ENCODE measurements around the gene ST6GAL2. TPM values are rescaled to one million over a fixed set of nuclear protein-coding genes. Genes with fewer than 3 reads are reported as not detected.

The ST6GAL2 gene
- total and polyA plus RNA-seq, 2 experiments from 2014 or later = 13.4 to 25.7 TPM

DNA sequence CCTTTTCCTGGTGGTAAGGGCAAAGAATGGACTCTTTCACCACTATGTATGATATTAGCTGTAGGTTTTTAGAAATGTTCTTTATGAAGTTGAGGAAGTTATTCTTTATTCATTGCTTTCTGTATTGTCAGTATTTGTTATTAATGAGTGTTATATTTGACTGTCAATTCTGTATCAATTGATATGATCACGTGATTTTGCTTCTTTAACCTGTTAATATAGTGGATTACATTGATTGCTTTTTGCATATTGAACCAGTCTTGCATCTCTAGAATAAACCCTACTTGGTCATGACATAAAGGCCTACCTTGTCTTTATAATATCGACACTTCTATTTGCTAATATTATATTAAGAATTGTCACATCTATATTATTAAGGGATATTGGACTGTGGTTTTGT lies 18.3 kb upstream of the ST6GAL2 start (continued):
- TF ChIP-seq, protein P1, sequence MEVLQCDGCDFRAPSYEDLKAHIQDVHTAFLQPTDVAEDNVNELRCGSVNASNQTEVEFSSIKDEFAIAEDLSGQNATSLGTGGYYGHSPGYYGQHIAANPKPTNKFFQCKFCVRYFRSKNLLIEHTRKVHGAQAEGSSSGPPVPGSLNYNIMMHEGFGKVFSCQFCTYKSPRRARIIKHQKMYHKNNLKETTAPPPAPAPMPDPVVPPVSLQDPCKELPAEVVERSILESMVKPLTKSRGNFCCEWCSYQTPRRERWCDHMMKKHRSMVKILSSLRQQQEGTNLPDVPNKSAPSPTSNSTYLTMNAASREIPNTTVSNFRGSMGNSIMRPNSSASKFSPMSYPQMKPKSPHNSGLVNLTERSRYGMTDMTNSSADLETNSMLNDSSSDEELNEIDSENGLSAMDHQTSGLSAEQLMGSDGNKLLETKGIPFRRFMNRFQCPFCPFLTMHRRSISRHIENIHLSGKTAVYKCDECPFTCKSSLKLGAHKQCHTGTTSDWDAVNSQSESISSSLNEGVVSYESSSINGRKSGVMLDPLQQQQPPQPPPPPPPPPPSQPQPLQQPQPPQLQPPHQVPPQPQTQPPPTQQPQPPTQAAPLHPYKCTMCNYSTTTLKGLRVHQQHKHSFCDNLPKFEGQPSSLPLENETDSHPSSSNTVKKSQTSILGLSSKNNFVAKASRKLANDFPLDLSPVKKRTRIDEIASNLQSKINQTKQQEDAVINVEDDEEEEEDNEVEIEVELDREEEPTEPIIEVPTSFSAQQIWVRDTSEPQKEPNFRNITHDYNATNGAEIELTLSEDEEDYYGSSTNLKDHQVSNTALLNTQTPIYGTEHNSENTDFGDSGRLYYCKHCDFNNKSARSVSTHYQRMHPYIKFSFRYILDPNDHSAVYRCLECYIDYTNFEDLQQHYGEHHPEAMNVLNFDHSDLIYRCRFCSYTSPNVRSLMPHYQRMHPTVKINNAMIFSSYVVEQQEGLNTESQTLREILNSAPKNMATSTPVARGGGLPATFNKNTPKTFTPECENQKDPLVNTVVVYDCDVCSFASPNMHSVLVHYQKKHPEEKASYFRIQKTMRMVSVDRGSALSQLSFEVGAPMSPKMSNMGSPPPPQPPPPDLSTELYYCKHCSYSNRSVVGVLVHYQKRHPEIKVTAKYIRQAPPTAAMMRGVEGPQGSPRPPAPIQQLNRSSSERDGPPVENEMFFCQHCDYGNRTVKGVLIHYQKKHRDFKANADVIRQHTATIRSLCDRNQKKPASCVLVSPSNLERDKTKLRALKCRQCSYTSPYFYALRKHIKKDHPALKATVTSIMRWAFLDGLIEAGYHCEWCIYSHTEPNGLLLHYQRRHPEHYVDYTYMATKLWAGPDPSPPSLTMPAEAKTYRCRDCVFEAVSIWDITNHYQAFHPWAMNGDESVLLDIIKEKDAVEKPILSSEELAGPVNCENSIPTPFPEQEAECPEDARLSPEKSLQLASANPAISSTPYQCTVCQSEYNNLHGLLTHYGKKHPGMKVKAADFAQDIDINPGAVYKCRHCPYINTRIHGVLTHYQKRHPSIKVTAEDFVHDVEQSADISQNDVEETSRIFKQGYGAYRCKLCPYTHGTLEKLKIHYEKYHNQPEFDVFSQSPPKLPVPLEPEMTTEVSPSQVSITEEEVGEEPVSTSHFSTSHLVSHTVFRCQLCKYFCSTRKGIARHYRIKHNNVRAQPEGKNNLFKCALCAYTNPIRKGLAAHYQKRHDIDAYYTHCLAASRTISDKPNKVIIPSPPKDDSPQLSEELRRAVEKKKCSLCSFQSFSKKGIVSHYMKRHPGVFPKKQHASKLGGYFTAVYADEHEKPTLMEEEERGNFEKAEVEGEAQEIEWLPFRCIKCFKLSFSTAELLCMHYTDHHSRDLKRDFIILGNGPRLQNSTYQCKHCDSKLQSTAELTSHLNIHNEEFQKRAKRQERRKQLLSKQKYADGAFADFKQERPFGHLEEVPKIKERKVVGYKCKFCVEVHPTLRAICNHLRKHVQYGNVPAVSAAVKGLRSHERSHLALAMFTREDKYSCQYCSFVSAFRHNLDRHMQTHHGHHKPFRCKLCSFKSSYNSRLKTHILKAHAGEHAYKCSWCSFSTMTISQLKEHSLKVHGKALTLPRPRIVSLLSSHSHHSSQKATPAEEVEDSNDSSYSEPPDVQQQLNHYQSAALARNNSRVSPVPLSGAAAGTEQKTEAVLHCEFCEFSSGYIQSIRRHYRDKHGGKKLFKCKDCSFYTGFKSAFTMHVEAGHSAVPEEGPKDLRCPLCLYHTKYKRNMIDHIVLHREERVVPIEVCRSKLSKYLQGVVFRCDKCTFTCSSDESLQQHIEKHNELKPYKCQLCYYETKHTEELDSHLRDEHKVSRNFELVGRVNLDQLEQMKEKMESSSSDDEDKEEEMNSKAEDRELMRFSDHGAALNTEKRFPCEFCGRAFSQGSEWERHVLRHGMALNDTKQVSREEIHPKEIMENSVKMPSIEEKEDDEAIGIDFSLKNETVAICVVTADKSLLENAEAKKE (CRISPR knock-in tag; IDR thresholded peaks at IDR 0.05) = no peak
- TF ChIP-seq, protein P2, sequence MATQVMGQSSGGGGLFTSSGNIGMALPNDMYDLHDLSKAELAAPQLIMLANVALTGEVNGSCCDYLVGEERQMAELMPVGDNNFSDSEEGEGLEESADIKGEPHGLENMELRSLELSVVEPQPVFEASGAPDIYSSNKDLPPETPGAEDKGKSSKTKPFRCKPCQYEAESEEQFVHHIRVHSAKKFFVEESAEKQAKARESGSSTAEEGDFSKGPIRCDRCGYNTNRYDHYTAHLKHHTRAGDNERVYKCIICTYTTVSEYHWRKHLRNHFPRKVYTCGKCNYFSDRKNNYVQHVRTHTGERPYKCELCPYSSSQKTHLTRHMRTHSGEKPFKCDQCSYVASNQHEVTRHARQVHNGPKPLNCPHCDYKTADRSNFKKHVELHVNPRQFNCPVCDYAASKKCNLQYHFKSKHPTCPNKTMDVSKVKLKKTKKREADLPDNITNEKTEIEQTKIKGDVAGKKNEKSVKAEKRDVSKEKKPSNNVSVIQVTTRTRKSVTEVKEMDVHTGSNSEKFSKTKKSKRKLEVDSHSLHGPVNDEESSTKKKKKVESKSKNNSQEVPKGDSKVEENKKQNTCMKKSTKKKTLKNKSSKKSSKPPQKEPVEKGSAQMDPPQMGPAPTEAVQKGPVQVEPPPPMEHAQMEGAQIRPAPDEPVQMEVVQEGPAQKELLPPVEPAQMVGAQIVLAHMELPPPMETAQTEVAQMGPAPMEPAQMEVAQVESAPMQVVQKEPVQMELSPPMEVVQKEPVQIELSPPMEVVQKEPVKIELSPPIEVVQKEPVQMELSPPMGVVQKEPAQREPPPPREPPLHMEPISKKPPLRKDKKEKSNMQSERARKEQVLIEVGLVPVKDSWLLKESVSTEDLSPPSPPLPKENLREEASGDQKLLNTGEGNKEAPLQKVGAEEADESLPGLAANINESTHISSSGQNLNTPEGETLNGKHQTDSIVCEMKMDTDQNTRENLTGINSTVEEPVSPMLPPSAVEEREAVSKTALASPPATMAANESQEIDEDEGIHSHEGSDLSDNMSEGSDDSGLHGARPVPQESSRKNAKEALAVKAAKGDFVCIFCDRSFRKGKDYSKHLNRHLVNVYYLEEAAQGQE (IDR thresholded peaks at IDR 0.05; ENCODE audit: unreplicated experiment) = no peak
- TF ChIP-seq POLR2AphosphoS5 (IDR thresholded peaks at IDR 0.05; ENCODE audit: low read depth) (no peak), ZNF331 (CRISPR knock-in tag; IDR thresholded peaks at IDR 0.05; ENCODE audit: low read depth) (no peak)

DNA sequence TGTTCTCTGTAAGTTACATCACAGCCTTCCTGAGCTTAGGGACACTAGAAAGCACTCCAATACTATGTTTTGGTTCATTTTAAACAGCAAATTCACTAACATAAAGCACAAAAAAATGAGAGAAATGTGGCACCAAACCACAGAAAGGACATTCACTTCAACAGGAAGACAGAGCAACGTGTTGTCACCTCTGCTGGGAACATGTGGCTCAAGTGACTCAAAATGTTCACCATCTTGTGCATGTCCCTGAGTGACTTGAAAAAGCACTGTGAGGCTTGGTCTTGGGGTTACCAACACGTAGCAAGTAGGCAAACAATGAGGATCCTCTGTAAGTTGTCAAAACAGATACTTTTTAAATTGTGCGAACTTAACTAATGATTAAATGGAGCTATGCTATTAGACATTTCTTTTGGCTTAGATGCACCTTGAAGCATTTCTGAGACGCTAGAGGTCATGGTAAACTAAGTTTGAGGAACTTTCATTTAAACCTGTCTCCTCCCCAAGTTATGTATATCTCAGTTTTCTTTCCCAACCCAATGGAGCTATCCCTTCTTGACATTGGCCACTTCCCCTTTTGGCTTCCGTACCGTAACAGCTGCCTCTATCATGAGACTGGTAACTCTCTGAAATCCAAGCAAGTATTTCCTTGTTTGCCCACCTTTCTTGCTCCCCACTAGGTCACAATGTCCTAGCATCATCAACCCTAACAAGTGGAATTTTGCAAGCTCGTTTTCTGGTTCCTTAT lies 14.0 kb upstream of the ST6GAL2 start:
- Mint-ChIP-seq H3K36me3 (ENCODE audit: low read depth) (no peaks in the 10 kb centered on the region), H3K9me3 (peaks cover 4% of the 10 kb centered on the region), H3K4me1 (no peaks in the 10 kb centered on the region; the same call in 2 of the 3 replicates), H3K4me3 (no peak overlapping the region), H3K27ac (no peak overlapping the region), H3K27me3 (ENCODE audit: insufficient read depth, low read depth, poor library complexity) (peaks cover 1% of the 10 kb centered on the region)
- Histone ChIP-seq H3K36me3 (ENCODE audit: insufficient read depth) (0 out of 2 replicates have a peak, but pooled peaks cover 4% of the 10 kb centered on the region), H3K4me1 (ENCODE audit: insufficient read depth) (no peaks in the 10 kb centered on the region), H3K79me2 (replicated peaks; ENCODE audit: insufficient read depth) (no peaks in the 10 kb centered on the region), H2AFZ (no peak overlapping the region), H3K4me2 (no peak overlapping the region), H3F3A (replicated peaks; ENCODE audit: low read depth) (no peaks in the 10 kb centered on the region), H3K9me2 (ENCODE audit: insufficient read depth) (no peaks in the 10 kb centered on the region), H4K20me1 (replicated peaks; ENCODE audit: insufficient read depth) (no peaks in the 10 kb centered on the region), H3K27me3 (ENCODE audit: insufficient read depth) (no peaks in the 10 kb centered on the region), H3K27ac (ENCODE audit: low read depth) (no peak overlapping the region), H3K4me3 (no peak overlapping the region)
- no peak for DNase-seq (ENCODE audit: low spot score)
- TF ChIP-seq, protein P3, sequence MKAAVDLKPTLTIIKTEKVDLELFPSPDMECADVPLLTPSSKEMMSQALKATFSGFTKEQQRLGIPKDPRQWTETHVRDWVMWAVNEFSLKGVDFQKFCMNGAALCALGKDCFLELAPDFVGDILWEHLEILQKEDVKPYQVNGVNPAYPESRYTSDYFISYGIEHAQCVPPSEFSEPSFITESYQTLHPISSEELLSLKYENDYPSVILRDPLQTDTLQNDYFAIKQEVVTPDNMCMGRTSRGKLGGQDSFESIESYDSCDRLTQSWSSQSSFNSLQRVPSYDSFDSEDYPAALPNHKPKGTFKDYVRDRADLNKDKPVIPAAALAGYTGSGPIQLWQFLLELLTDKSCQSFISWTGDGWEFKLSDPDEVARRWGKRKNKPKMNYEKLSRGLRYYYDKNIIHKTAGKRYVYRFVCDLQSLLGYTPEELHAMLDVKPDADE (IDR thresholded peaks at IDR 0.05) = no peak
- TF ChIP-seq NANOG (IDR thresholded peaks at IDR 0.05; ENCODE audit: borderline replicate concordance) = no peak
- TF ChIP-seq CREB1 (CRISPR knock-in tag; IDR thresholded peaks at IDR 0.05; ENCODE audit: low read depth) = no peak
- TF ChIP-seq, protein P2 (IDR thresholded peaks at IDR 0.05; ENCODE audit: unreplicated experiment) = no peak
- TF ChIP-seq ZNF331 (CRISPR knock-in tag; IDR thresholded peaks at IDR 0.05; ENCODE audit: low read depth) = no peak
- no peak for TF ChIP-seq EZH2phosphoT487 (IDR thresholded peaks at IDR 0.05; ENCODE audit: unreplicated experiment)
- TF ChIP-seq ZNF114 (CRISPR knock-in tag; IDR thresholded peaks at IDR 0.05) = no peak
- ATAC-seq = no peak
